Measurements from ENCODE around the gene IL17RD.
A peak's percentile ranks its signal among the peaks of the same experiment; 100 is the strongest.

IL17RD gene

GRCh38 chr3:57164657-57165573, at the start of gene IL17RD:
Gene IL17RD, minus strand, starts transcription at chr3:57165353. Its CDS starts 67 bp downstream, at chr3:57165286.
- peak; percentile 12 for DNase-seq

DNA sequence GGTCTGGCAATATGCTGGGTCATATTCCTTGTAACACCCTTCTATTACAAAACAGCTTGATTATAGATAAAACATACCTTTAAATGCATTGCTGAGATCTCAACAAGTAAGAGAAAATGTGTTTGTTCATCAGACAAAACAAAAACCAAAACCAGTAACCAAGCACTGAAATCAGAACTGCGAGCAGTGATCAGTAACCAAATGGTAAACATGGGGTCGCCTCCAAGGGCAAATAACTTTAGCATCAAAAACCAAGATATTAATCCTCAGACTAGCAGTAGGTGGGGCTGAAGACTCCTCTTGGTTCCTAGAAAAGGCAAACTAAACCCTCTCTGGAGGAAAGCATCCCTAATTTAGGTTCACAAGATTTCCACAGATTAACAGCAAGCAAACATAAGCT, 41.3 kb upstream of the IL17RD start:
- no peak for DNase-seq

- no peak for DNase-seq
Observed at GRCh38 chr3:57199895-57200297, 34.7 kb upstream of the IL17RD start, which contains the start of gene HESX1. Gene HESX1, minus strand, starts transcription at chr3:57199978. Its CDS starts 60 bp downstream, at chr3:57199918.

- no peak for DNase-seq
Observed at GRCh38 chr3:57194641-57195040, 29.5 kb upstream of the IL17RD start.

DNA sequence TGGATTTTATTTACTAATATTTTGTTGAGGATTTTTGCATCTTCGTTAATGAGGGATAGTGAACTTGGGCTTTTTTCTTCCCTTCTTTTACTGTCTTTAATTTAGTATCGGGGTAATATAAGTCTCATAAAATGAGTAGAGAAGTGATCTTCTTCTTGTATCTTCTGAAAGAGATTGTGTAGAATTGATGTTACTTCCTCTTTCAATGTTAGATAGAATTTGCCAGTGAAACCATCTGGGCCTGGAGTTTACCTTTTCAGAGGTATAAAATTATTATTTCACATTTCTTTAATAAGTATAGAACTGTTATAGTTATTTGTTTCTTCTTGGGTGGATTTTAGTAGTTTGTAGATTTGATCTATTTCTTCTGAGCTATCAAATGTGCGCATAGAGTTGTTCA, 26.9 kb upstream of the IL17RD start:
- DNase-seq, result no peak

GRCh38 chr3:57184526-57184925, 19.4 kb upstream of the IL17RD start:
- DNase-seq, result no peak

DNA sequence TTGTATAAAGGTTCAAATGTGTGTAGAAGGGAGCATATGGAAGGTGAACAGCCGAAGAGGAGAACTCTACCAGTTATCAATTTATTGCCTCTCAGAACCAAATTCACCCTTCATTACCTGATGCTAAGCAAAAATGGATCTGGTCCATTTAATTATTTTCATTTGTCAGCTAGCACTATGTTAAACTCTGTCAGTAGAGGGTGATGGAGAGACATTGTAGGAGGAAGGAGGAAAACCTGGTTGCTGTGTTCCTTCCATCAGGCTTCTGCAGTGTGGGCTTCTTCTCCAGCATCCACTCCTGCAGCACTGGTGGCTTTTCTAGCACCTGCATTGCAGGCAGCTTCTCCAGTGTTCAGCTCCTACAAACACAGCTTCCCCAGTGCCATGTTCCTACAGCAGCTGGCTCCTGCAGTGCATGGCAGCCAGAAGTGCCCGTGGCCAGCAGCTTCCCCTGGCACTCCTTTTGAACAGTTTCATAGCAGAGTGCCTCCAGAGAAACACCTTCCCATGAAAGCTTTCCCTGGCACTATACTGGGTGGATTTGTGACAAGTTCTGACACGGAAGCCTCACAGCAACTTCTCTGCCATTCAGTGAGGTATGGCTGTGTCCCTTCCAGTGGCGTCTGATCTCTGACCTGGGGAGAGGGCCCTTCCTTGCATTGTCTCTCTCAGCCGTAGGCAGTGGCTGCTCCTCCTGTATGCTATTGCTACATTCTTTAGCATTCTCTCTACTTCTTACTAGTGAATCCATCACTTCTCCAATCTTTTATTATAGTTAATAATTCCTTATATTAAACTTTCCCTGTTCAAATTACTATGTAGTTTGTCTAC, 14.6 kb upstream of the IL17RD start:
- no peak for DNase-seq

DNA sequence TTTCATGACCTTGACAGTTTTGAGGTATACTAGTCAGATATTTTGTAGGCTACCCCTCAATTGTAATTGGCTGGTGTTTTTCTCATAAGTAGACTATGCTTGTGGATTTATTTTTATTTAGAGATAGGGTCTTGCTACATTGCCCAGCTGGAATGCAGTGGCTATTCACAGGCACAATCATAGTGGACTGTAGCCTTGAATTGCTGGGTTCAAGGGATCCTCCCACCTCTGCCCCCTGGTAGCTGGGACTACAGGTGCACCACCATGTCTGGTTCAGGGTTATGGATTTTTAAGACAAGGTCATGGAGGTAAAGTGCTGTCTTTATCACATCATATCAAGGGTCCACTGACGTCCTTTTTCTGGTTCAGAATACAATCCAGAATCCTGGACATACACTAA, 10.9 kb upstream of the IL17RD start:
- no peak for DNase-seq

DNA sequence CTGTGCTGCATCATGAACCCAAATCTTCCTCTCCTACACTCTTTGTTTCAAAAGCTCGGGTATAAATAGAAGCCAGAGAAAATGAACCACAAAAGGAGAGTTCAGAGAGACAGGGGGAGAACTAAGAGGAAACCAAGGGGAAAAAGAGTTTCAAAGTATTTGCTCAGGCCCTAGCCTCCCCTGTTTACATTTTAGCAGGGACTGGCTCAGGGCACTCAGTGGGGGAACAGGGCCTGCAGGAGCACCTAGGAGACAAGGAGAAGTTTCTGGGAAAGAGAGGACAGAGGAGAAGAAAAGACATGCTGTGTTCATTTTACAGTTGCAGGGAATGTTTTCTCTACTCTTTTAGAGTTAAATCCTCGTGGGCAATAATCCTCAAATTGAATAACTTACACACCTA, 8.5 kb upstream of the IL17RD start:
- no peak for DNase-seq

DNA sequence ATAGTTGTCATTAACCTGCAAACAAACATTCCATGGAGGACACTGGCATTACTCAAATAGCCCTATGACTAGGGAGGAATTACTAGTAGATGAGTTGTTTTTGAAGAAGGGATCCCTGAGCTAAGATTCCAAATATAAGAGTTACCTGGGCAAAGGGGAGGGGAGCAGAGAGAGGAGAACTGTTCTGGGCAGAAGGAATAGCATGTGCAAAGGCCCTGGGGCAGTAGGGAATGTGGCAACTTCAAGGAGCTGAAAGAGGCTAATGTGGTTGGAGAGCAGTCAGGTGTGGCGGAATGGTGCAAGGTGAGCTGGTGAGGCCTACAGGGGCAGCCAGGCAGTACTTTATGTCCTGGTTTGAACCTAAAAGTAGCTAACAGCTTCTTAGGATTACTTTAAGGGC, 5.8 kb upstream of the IL17RD start:
- DNase-seq, result no peak

DNA sequence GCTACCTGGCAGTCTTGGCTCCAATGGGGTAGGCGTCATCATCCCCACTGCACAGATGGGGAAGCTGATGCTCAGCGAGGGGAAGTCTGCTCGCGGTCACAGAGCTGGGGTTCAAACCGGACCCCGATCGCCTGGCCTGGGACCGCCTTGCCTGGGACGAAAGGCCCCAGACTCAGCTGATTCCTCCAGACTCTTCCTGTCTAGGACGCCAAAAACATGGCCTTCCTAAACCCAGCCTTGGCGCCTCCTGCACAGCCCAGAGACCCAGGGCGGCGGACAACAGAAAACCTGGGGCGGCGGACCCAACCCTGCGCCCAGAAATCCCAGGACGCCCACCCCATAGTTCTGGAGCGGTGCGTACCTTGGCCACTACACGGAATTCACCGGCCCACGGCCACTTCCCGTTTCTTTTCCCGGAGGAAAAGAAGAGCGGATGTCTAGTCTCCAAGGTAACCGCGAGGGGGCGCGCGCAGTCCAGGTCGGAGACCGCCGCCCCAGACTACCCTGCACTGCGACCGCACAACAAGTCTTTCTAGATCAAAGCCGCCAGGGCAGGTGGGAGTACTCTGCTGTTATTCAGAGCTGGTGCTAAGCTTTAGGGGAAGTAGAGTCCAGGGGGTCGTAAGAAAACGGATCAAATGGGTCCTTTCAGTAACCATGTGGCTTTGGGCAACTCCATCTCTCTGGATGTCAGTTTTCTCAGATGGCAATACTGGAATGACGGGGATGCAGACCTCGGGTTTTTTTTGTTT, 4.9 kb upstream of the IL17RD start:
- DNase-seq, result peak; percentile 26

- DNase-seq, result no peak
Observed at GRCh38 chr3:57169108-57169507, 4.0 kb upstream of the IL17RD start.

DNA sequence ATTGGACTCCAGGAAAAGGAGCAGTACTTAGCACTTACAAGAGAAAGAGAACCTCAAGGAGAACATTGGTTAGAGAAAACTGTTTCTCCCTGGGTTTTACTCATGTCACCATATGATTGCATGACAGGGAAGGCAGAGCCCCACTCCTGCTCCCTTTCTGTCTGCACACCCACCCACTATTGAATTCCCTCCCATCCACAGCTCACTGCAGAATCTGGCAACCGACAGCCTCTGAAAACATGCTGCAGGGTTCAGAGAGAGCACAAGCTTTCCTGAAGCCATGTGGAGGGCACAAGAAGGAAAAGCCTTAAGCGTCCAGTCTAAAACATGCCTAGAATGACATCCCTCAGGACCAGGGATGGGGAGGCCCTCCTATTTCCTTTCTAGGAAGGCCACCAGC, 3.0 kb upstream of the IL17RD start:
- no peak for DNase-seq

- DNase-seq, result no peak
Observed at GRCh38 chr3:57166660-57167059, 1.5 kb upstream of the IL17RD start.

GRCh38 chr3:57165641-57166040, 488 bp upstream of the IL17RD start:
- no peak for DNase-seq

DNA sequence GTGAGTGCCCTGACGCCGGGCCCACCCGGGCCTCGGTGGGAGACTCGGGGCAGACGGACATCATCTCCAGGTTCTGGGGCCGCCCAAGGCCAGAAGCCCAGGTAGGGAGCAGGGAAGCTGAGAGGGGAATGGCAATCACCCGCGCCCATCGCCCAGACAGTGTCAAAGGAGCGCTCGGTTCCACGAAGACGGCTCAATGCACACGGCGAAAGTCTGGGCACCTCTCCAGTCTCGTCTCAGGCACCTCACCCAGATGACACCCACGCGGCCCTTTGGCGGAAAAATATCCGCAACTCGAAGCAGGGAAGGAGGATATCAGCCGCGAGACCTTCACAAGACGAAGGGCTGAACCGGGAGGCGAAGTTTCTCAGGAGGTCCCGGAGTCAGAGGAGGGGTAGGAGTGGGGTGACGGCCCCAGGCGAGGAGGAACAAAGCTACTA, 916 bp downstream of the IL17RD start:
- DNase-seq, result no peak

DNA sequence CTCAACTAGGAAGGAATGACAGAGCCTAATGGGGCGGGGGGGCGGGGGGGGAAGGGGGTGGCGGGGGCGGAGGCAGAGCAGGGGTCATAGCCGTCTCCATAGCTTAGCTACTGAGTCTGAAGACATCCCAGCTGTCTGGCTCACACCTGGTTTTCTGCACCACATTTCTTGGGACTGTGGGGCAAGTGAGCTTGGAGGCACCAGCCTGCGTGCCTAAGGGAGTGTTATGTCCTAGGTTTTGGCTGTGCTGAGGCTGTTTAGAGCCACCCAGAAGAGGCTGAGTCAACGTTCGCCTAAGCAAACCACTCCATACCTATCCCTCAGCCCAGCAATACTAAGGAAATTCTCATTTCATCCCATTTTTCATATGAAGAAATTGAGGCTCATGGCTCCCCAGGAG, 1.4 kb downstream of the IL17RD start:
- no peak for DNase-seq

DNA sequence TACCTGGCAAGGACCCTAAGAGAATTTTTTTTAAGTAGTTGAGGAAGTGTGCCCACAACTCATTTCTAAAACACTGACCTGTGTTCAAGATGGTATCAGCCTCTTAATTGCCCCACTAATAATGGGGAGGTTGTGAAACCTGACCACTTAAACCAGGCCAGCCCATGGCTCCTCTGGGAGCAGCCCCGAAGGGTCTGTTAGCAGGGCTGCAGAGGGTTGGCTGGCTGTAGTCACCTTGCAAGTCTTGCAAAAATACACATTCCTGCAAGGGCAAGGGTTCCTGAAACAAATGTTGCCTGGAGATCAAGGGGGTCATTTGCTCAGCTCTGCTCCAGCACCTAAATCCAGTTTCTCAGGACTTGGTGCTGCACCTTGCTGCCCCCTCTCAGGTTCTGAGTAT, 3.2 kb downstream of the IL17RD start:
- no peak for DNase-seq

DNA sequence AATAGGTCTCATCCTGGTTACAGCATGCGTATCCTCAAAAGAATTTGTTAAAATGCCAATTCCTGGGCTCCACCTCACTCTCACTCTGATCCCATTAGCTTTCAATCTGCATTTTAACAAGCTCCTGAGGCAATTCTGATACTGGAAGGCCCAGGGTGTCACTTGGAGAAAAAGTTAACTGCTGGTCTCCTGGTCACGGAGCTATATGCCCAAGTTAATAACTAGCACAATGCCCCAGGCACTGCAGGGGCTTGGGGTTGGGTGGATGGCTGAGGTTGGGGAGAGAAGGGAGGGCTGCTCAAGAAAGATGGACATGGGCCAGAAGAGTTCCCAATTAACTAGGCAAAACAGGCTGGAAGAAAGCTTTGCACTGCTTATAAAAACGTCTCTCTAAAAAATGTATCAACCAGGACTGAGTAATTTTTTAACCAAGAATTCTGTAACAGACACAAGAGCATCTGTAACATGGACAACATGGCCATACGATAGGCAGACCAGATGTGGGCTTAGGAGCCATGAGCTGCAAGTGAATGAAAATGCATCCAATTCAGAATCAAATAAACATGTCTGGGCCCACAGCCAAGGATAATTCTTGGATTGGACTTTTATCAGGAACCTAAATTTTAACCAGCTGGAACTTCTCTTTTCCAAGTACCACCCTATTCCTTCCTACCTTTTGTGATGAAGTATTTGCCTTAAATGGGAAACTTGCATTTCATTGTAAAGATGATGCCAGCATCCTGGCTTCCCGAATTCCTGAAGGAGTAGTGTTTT, 4.2 kb downstream of the IL17RD start:
- DNase-seq, result no peak

GRCh38 chr3:57160076-57160764, 4.9 kb downstream of the IL17RD start:
- DNase-seq, result no peak
